Activated T-helper 9 cell treated with anti-CD3 and anti-CD28 coated beads, Interleukin-2, amount 50 U/mL, for 16 hours (primary cell): ENCODE data around the gene PPEF1.
"Not testable (repeated sequence)": the region's sequence is repeated elsewhere in the genome, so short reads cannot be mapped to it uniquely, and the experiment has no call there.

Experiments
- DNase-seq: peaks from one replicate; pipeline ENCODE4 v3.0.0-alpha.2; 2020; ENCODE audit warnings: low read depth

The PPEF1 gene

GRCh38 chrX:18799911-18800310 lies 92.5 kb downstream of the PPEF1 start:
- DNase-seq, result no peak

GRCh38 chrX:18809641-18810040 lies 102.2 kb downstream of the PPEF1 start:
- DNase-seq, result no peak

GRCh38 chrX:18810416-18810815 lies 103.0 kb downstream of the PPEF1 start:
- no peak for DNase-seq

- DNase-seq, result no peak
These were observed 117.9 kb downstream of the PPEF1 start for GRCh38 chrX:18825375-18825774.

- DNase-seq, result no peak
These were observed 121.5 kb downstream of the PPEF1 start for GRCh38 chrX:18828832-18829404.

GRCh38 chrX:18833071-18833731 lies 125.8 kb downstream of the PPEF1 start:
- DNase-seq, result no peak

- DNase-seq, result not testable (repeated sequence)
These were observed 140.5 kb downstream of the PPEF1 start for GRCh38 chrX:18847901-18848300.

GRCh38 chrX:18855919-18856644 lies 148.6 kb downstream of the PPEF1 start:
- DNase-seq, result no peak

- DNase-seq, result no peak
These were observed 149.2 kb downstream of the PPEF1 start for GRCh38 chrX:18856645-18856997.

GRCh38 chrX:18861511-18861910 lies 154.1 kb downstream of the PPEF1 start:
- DNase-seq, result no peak

- no peak for DNase-seq
These were observed 157.0 kb downstream of the PPEF1 start for GRCh38 chrX:18864390-18864920.

GRCh38 chrX:18871161-18871890 lies 163.9 kb downstream of the PPEF1 start:
- DNase-seq, result no peak

GRCh38 chrX:18871970-18872369 lies 164.5 kb downstream of the PPEF1 start:
- DNase-seq, result no peak

GRCh38 chrX:18872621-18873020 lies 165.2 kb downstream of the PPEF1 start:
- DNase-seq, result no peak

GRCh38 chrX:18873189-18873791 lies 165.8 kb downstream of the PPEF1 start:
- DNase-seq, result no peak

GRCh38 chrX:18873836-18874235 lies 166.4 kb downstream of the PPEF1 start:
- no peak for DNase-seq

GRCh38 chrX:18874560-18875255 lies 167.3 kb downstream of the PPEF1 start:
- no peak for DNase-seq

- DNase-seq, result no peak
These were observed 167.9 kb downstream of the PPEF1 start for GRCh38 chrX:18875256-18875878.

- DNase-seq, result no peak
These were observed 170.0 kb downstream of the PPEF1 start for GRCh38 chrX:18877469-18877868.
